GM21423 (cell line): ENCODE data around the gene ADCY3.

Experiments used
- ATAC-seq: cut with Tn5 transposase; IDR thresholded peaks from one replicate; pipeline ENCODE4 v1.9.1; 2021; ENCODE audit warnings: mild to moderate bottlenecking, moderate library complexity; ENCODE audit not compliant: unreplicated experiment

The ADCY3 gene

DNA sequence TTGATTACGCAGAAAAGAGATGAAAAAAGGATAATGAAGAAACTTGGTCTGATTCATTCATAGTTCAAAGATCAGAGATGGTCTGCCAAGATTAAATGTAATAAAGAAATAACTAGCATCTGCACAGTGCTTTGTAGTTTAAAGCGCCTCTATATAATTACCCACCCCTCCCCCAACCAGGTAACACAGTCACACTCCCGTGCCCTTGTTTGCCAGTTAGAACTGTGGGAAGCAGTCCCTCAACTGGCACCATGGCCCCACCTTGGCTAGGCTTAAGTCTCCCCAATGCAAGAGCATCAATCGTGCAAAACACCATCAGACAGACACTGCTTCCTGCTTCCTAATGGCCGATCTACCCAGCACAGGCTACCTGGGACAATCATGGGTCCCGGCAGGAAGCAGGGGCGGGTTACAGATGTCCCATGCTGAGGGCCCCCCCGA lies 11.6 kb downstream of the ADCY3 start:
- ATAC-seq = no peak

DNA sequence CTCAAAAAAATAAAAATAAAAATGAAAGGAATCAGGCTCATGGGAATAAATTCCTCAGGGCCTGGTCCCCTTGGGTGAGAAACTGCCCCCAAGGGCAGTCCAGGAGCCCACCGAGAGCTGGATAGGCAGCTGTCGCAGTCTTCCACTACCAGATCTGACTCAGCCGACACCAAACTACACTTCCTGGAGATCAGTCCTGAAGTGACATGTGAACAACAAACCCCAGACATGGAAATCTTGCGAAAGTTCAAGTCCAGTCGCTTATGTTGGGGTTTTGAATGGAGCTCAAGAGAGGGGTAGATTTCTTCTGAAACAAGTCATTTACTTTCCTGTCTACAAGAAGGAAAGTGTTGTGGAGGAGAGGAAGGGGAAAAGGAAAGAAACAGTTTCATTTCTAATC lies 12.9 kb downstream of the ADCY3 start:
- ATAC-seq = no peak

DNA sequence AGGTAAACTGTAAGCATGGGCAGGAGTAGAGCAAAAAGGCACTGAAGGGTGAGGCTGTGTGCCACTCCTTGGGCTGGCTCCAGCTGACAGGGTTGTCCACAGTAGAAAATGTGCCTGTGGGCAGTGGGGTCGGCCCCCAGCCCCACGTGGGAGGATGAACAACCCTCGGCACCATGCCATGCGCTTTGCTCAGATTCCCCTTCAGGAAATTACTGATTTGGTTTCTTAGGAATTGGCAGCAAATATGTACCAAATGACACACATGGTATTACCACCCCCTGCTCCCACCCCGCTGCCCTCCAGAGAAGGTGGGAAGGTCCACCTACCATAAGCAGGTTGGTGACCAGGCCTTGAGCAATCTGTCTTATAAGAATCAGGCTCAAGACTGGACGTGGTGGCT lies 13.6 kb downstream of the ADCY3 start:
- no peak for ATAC-seq

DNA sequence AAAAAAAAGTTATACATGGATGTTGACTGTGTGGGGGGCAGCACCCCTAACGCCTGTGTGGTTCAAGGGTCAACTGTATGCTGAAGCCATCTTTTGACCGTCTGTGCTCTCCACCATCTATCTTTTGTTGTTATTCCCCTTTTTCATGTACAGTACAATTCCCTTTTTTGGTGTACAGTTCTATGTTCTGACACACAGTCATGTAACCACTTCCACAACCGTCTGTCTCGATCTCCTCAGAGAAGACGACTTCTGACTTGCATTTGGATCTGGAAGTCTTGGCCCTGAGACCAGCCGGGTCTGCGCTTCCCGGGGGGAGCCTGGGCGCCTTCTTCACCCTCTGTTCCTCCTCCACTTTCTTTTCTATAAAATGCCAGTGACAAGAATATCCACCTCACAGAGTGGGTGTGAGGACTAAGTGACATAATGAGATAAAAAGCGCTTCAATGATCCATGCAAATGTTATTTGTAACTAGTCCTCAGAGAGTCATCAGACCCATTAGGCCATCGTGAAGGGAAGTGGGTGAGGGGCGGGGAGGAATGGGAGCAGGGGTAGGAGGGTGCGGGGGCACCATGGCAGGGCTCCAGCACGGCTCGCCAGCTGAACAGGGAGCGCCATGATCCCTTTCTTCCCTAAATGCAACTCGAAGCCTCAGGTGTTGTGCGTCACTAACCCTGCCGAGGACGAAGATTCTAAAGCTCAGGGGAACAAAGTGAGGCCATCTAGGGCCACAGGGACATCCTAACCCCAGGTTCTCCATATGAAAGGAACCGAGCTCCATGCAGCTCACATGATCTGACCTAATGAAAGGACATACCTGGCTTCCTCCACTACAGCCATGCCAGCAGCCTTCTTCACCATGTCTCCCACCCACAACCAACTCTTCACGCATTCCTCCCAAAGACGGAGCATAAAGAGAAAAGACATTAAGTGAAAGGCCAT lies 16.6 kb downstream of the ADCY3 start:
- no peak for ATAC-seq

DNA sequence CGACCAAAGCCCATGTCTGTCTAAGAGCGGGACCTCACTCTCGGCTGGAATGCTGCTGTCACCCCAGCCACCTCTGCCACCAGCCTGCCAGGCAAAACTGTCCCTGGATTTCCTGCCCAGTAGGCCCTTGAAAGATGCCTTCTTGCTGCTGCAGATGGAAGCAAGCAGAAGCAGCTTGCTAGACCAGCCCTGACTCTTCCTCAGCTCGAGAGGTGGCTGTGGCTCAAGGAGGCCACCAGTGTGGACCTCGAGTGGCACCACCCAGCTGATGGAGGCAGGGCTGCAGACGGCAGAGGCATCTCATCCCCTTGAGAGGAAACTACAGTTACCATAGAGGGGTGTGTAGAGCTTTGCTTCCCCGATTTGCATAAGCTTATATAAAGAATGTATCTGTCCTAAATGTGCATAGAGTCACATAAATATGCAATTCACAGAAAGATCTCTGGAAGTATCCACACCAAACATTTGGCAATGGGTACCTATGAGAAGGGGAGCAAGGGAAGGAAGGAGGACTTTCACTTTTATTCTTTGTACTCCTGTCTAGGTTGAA lies 20.6 kb downstream of the ADCY3 start:
- no peak for ATAC-seq

DNA sequence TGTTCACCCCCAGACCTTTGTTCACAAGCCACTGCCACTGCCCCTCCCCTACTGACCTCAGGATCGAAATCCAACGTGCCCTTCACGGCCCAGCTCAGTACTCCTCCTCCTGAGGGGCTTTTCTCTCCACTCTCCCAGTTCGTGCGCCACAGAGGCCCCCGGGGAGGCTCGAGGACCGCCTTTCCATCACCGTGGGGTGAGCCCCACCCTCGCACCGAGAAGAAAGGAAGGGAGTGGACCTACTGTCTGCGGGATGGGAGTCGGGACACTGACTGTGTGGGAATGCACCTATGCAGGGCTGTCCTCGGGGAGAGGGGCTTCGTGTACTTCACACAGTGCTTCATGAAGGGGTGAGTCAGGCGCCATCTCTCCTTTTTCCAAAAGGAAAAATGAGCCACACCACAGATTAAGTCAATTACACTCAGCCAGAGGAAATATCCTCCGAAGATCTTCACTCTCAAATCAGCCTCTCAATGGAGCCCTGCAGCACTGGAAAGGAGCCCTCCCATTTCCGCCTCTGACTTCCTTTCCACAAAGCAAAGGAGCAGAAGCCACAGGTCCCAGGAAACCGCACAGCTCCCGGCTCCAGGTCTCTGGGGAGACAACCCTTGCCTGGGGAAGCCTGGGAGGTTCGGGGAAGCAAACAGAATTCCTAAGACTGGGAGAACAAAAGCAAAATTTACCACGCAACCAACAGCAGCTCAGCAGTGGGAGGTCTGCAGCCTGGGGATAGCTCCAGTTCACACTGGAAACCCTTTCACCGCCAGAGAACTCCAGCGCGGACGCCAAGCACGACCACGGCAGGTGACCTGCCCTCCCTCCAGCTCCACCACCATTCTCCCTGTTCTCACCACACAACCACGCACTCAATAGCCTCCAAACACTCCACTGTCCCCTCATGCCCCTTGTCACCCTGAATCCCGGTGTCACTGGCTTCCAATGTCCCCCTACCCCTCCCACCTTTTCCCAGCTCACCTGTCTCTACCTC lies 21.6 kb downstream of the ADCY3 start:
- ATAC-seq = no peak

DNA sequence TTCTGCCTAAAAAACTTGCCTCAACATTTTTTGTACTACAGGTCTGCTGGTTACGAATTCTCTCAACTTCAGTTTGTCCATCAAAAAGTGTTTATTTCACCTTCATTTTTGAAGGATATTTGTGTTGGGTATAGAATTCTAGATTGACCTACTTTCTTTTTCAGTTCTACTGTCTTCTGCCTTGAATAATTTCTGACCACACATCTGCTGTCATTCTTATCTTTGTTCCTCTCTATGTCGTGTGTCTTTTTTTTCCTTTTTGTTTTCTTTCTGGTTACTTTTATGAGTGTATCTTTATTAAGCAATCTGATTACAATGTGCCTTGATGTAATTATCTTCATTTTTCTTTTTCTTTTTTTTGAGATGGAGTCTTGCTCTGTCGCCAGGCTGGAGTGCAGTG lies 25.3 kb downstream of the ADCY3 start:
- no peak for ATAC-seq

DNA sequence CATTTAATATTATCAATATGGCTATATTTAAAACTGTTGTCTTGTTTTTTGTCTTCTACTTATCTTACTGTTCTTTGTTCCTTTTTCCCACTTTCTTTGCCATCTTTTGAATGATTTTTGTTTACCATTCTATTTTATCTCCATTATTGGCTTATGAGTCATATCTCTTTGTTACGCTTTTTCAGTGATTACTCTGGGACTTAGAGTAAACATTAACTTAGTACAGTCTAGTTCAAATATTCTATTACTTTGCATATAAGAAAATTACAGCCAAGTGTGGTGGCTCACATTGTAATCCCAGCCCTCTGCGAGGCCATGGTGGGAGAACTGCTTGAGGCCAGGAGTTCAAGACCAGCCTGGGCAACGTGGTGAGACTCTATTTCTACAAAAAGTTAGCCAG lies 26.1 kb downstream of the ADCY3 start:
- no peak for ATAC-seq

DNA sequence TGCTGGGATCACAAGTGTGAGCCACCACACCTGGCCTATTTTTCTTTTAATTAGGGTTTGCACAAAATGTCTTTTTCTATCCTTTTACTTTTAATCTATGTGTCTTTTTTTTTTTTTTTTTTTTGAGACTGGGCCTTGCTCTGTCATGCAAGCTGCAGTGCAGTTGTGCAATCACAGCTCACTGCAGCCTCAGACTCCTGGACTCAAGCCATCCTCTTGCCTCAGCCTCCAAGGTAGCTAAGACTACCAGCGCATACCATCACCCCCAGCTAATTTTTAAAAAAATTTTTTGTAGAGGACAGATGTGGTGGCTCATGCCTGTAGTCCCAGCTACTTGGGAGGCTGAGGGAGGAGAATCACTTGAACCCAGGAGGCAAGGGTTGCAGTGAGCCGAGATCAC lies 27.1 kb downstream of the ADCY3 start:
- ATAC-seq = no peak

DNA sequence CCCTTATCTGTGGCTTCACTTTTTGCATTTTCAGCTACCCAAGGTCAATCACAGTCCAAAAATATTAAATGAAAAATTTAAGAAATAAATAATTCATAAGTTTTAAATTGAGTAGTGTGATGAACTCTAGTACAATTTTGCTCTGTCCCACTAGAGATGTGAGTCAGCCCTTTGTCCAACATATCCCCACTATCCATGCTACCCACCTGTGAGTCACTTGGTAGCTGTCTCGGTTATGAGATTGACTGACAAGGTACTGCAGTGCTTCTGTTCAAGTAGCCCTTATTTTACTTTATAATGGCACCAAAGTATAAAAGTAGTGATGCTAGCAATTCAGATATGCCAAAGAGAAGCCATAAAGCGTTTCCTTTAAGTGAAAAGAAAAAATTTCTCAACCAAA lies 28.8 kb downstream of the ADCY3 start:
- no peak for ATAC-seq

DNA sequence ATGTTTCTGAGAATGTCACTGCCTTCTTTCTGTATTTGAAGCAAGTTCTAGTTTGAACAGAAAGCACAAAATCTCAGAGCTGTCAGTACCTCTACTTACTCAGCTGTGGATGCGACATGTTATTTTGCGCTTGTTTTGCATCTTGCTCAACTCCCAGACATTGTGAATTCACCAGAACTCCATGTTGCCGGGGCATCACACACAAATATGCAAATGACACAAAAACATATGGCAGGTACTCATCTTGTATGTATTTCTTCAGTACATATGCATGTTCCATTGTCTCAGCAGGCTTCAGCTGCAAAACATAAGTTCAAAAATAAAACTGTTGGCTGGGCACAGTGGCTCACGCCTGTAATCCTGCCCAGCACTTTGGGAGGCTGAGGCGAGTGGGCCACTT lies 30.8 kb downstream of the ADCY3 start:
- ATAC-seq = no peak

DNA sequence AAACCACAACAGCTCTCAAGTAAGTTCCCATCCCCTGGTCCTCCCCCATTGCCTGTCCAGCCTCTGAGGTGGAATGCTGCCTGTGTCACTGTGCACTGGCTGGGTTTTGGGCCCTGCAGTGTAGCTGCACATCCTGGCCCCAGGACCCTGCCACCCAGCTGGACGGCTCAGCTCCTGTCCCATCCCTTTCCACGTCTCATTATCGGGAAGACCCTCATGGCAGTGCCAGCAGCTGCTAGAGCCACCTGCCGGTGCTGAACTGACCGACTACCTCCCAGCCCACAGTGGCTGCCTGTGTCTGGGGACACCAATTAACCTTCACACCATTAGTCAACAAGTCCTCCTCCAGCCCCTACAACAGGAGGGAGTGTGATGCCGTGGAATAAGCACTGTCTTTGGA lies 31.9 kb downstream of the ADCY3 start:
- ATAC-seq = no peak

DNA sequence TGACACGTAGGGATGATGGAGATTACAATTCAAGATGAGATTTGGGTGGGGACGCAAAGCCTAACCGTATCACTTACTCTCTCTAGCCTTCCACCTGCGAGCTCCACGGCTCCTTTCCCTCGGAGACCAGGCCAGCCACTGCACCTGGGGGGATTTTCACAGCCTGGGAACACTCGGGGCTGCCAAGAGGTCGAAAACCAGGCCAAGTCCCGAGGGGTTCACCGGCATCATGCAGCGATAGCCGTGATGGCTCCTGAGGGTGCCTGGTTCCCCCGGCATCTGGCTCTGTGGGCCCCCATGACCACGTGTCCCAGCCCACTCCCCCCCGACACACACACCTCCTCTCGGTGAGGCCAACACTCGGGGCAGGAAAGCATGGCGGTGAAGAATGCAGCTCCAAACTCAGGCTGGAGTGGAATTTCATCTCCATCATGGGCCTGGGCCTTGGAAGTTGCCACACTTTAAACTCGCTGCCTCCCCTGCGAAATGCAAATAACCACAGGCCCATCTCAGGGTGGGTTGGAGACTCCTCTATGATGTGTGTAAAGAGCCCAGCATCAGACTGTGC lies 32.6 kb downstream of the ADCY3 start:
- ATAC-seq = no peak

DNA sequence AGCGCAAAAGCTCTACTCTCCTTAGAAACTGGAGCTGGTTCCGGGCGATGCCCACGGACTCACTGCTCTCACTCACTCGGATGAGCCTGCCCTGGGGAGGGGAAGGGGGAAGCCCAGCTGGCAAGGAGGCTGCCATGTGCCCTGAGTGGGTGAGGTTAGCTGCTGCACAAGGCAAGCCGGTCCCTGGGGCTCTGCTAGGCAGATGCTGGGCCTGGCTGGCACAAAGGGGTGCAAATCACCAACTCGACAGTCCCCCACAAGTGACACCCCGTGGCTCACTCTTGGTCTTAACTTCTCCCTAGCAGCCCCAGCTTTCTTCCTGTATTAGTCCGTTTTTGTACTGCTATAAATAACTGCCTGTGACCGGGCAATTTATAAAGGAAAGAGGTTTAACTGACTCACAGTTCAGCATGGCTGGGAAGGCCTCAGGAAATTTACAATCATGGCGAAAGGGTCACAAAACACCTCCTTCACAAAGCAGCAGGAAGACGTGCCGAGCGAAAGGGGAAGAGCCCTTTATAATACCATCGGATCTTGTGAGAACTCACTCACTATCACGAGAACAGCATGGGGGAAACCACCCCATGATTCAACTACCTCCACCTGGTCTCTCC lies 33.2 kb downstream of the ADCY3 start:
- ATAC-seq = no peak

DNA sequence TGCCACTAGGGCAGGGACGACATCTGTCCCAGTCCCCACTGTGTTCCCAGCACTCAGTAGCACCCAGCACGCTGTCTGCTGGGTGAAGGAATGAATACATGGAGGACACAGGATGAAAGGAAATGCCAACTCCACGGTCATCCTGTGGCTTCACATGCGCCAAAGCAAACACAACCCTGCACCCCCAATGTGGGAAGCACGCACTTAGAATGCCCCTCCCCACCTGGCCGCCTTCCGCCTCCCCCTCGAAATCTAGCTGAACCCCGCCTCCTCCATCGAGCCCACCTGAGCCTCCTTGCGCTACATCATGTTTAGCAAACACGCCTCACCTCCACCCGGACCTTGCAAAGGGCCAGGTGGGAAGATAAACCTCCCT lies 33.9 kb downstream of the ADCY3 start:
- ATAC-seq = no peak

DNA sequence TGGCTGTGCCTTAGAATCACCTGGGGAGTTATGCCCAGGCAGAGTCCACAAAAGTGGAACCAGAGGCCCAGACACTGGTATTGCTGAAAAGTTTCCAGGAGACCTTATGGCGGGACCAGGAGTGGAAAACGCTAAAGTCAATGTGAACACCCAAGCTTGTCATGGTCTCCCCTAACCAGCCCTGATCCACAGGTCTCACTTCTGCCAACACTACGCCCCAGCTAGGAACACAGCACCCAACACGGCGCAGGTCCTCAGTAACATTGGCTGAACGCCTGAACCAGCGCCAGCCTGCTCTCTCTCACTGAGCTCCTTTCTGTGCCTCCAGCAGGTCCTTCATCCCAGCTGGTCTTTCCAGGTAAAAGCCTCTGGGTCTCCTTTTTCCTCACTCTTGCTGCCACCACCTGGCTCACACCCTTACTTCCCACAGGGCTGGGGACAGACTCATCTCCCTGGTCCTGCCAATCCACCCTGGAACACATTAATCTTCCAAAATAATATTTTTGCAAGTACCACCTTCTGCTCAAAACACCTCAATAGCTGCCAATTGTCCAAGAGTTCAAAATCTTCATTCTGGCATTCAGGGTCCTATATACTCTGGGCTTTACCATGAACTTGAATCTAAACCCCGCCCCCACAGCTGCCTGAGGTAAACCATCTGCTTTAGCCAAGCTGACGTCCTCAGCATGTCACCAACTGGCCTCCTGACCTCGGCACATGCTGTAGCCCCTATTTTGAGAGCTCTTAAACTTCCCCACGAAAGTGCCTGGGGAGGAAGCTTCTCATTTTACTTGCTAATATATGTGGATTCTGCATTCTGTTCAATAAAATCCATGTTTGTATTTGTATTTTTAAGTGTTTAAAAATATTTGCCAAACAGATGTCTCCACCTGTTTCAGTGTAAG lies 34.6 kb downstream of the ADCY3 start:
- ATAC-seq = no peak

DNA sequence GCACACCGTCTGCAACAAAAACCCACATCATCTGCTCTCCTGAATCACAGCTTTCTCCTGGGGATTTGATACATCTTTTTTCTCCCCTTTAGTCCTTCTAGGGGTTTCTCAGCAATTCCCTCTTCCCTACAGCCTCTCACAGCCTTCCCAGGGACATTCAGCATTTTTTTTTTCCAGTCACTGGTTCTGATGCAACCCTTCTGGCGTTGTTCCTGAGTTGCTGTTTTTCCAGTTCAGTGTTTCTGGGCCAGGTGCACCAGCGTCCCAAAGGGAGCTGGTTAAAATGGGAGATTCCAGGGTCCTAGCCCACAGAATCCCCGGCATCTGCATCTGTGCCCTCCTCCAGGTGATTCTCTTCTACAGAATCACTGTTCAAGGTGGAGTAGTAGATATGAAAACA lies 36.1 kb downstream of the ADCY3 start:
- ATAC-seq = no peak

DNA sequence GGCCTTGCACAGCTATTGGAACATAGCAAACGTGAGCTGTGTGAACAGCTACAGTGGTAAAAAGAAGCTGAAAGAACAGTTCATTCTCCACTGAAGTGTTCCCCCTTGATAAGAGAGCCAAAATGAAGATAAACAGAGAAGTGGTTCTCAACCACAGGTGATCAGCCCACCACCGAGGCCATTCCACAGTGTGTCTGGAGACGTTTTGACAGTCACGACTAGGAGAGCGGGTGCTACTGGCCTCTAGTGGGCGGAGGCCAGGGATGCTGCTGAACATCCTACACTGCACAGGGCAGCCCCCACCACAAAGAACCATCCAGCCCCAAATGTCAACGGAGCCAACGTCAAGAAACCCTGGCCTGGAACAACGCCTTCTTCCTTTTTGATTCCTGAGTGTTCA lies 38.4 kb downstream of the ADCY3 start:
- ATAC-seq = no peak

DNA sequence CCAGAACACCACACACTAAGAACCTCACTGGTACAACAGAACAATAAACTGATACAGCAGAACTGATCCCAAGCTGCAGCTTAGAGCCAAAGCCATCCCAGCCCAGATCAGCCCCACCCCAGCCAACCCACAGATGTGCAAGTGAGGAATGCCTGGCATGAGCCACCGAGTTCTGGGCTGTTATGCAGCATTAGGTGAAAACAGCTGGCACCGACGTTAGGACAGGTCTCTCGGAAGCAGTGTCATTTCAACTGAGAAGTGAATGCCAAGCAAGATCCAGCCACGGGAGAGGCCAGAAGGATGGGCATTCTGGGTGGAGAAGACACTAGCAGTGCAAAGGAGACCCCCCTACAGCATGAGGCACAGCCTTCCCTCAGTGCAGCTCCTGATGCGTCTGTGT lies 38.9 kb downstream of the ADCY3 start:
- ATAC-seq = no peak

DNA sequence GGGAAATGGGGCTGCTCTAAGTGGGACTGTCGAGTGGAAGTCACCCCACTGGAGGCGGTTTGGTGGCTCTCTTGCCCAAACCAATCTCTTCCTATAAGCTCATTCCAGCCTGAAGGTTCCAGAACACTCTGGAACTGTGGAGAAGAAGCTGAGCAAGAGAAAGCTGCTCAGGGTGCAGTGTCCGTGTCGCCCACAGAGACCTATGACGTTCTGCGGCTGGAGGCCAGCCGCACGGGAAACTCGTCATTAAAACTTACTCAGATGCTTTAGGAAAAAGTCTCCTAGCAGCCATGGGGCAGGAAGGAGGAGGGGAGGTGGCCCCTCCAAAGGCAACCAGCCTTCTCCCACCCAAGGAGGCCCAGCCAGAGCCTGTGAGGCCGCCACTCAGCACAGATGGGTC lies 41.7 kb downstream of the ADCY3 start:
- no peak for ATAC-seq
